ENCODE measurements around the gene TF. TPM values are rescaled to one million over a fixed set of nuclear protein-coding genes. Genes with fewer than 3 reads are reported as not detected.

Gene TF
- total RNA-seq, 1 donor from 2014 or later = 0.11 TPM

DNA sequence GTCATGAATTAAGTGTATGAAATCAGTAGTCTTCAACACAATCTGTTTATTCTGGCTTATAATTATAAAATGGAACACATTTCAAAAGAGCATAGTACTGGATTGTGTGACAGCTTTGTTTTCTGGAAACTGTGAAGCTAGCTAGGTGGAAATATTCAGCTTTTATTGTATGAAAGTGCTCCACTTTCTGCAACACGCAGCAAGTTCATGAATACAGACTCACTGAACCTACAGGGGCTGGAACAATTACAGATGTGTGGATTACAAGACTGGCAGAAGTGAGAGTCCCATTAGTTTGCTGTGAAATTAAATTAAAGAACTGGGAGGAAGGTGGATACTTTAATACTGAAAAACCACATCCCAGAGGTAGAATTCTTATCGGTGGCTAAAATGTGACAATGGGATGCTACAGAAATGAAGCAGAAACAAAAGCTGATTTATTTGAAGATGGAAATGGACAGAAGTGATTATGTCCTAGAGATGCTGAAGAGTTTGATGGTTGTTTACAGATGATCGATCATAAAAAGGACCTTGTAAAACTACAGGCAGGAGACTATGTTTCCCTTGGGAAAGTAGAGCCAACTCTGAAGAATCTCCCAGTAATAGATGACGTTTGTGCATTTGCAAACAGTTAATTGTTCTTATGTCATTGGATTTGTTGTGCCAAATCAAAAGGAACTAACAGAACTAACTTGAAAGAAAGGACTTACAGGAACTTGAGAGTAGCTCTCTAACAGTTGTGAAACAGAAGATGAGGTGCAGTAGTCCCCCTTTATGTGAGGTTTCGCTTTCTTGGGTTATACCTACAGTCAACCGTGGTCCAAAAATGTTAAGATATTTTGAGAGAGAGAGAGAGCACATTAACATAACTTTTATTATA is 15.7 kb downstream of the TF start:
- Mint-ChIP-seq H3K9me3 (no peaks in the 10 kb centered on the region), H3K36me3 (ENCODE audit: low read depth) (no peaks in the 10 kb centered on the region), H3K4me3 (ENCODE audit: low read depth) (no peak overlapping the region), H3K27ac (no peak overlapping the region), H3K4me1 (ENCODE audit: low read depth) (no peaks in the 10 kb centered on the region), H3K27me3 (ENCODE audit: low read depth) (peaks cover 6% of the 10 kb centered on the region)
- intact Hi-C loops (cut with micrococcal nuclease) = no loop called here
- no peak for DNase-seq (ENCODE audit: low spot score)

DNA sequence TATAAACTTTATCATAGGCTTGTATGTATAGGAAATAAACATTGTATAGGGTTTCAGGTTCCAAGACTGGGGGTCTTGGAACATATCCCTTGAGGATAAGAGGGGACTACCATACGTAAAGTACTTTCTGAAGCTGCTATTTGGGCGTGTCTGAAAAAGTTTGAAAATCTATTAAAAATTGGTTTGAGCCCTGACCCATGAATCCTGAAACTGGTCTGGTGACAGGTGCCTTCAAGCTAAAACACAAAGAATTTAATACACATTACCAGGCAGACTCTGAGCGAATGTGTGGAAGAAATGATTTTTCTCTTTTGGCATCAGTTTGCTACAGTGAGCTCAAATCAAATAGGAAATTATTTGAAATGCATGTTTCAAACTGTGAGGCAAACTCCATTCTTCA is 16.3 kb downstream of the TF start:
- Mint-ChIP-seq H3K4me1 (ENCODE audit: low read depth) (no peaks in the 10 kb centered on the region), H3K27ac (no peak overlapping the region), H3K36me3 (ENCODE audit: low read depth) (no peaks in the 10 kb centered on the region), H3K9me3 (no peaks in the 10 kb centered on the region), H3K4me3 (ENCODE audit: low read depth) (no peak overlapping the region), H3K27me3 (ENCODE audit: low read depth) (peaks cover 6% of the 10 kb centered on the region)
- DNase-seq (ENCODE audit: low spot score) = no peak
- intact Hi-C loops (cut with micrococcal nuclease) = no loop called here

DNA sequence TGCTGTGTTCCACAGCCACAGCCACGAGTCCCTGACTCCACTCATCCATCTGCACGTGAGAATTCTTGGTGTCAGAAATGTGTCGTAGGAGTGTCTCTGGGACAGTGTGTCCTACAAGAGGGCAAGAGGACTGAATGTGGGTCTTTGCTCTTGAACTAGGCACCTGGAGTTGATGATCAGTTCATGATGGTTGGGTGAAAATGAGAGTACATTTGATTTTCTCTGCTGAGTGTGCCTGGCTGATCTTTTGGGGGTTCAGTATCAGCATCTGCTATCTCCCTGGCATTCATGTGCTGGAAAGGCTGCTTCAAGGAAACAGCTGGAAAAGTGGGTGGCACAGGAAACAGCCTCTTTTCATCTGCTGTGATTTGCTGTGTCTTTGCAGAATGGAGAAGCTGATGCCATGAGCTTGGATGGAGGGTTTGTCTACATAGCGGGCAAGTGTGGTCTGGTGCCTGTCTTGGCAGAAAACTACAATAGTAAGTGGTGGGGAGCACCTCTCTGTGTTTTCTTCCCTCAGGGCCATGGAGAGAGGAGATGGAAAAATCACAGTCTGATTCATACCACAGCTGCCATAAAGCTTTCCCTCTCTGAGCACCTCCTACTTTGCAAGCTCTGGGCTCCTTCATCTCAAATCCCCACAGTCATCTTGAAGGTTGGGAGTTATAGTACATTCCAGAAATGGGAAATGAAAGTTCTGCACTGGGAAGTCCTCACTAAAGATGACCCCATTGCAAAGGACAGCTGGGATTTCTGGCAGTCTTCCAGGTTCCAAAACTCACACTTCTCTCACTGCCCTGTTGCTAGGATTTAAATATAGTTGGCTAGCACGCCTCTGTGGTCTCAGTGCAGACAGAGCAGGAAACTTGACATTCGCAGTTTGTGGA is 17.8 kb downstream of the TF start:
- Mint-ChIP-seq H3K27ac (no peak overlapping the region), H3K9me3 (no peaks in the 10 kb centered on the region), H3K4me3 (ENCODE audit: low read depth) (no peak overlapping the region), H3K27me3 (ENCODE audit: low read depth) (peaks cover 7% of the 10 kb centered on the region), H3K36me3 (ENCODE audit: low read depth) (no peaks in the 10 kb centered on the region), H3K4me1 (ENCODE audit: low read depth) (no peaks in the 10 kb centered on the region)
- intact Hi-C loops (cut with micrococcal nuclease) = no loop called here
- no peak for DNase-seq (ENCODE audit: low spot score)

DNA sequence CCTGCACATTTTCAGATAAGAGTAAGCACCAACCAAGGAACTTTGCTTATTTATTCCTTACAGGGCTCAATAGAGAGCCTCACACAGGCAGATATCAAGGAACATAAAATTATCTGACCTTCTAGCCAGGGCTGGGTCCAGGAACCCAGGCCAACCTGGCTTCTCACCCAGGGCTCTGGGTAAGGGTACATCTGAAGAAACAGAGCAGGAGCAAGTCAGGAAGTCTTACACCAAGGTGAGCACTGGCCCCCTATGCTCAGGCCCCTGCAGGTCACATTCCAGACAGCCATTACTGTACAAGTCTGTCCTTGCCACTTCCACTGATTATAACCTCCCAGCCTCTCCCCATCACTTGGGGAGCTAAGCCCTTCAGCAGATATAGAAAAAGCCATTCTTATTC is 19.1 kb downstream of the TF start:
- intact Hi-C loops (cut with micrococcal nuclease) = no loop called here
- H3K4me1 Mint-ChIP-seq (ENCODE audit: low read depth) = no peaks in the 10 kb centered on the region
- DNase-seq (ENCODE audit: low spot score) = no peak
- H3K9me3 Mint-ChIP-seq = no peaks in the 10 kb centered on the region
- H3K27ac Mint-ChIP-seq = no peak overlapping the region
- H3K27me3 Mint-ChIP-seq (ENCODE audit: low read depth) = peaks cover 7% of the 10 kb centered on the region
- no peaks in the 10 kb centered on the region for H3K36me3 Mint-ChIP-seq (ENCODE audit: low read depth)
- no peak overlapping the region for H3K4me3 Mint-ChIP-seq (ENCODE audit: low read depth)

DNA sequence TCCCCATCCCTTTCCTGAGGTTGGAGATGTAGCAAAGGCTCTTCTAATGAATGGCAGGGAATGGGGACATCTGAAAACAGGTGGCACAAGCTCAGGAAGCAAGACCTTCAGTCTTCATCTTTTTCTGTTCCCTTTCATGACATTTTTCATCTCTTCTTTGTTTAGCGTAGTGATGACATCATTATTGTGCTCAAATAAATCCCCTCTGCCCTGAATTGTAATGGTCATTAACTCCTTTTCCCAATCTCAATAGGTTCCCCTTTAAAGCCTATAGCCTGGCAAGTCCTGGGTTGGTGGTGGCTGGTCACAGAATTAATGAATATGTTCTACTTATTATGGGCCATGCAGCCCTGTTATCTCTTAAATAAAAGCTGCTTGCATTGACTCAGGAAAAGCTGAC is 21.4 kb downstream of the TF start:
- Mint-ChIP-seq H3K27me3 (ENCODE audit: low read depth) (peaks cover 7% of the 10 kb centered on the region), H3K27ac (no peak overlapping the region), H3K4me3 (ENCODE audit: low read depth) (no peak overlapping the region), H3K9me3 (no peaks in the 10 kb centered on the region), H3K4me1 (ENCODE audit: low read depth) (no peaks in the 10 kb centered on the region), H3K36me3 (ENCODE audit: low read depth) (no peaks in the 10 kb centered on the region)
- no peak for DNase-seq (ENCODE audit: low spot score)
- intact Hi-C loops (cut with micrococcal nuclease) = no loop called here

DNA sequence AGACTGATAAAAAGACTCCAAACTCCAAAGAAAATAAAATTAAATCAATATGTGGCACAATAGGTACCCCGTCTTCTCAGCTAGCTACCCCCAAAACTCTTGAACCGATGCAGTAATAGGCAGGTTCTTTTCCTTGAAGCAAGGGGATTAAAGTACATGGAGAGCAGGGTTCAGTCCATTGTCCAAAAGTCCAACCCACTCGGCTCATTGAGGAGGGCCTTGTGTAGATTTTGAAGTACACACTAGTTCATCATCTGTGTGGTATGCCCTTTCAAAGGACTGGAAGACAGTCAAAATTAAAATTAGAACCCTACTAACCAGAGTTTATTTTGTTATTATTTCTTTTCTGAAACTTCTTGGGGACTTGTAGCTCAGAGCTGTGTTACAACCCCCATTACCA is 23.3 kb downstream of the TF start:
- intact Hi-C loops (cut with micrococcal nuclease) = no loop called here
- no peak for DNase-seq (ENCODE audit: low spot score)
- Mint-ChIP-seq H3K4me1 (ENCODE audit: low read depth) (no peaks in the 10 kb centered on the region), H3K9me3 (no peaks in the 10 kb centered on the region), H3K4me3 (ENCODE audit: low read depth) (no peak overlapping the region), H3K27ac (no peak overlapping the region), H3K27me3 (ENCODE audit: low read depth) (peaks cover 4% of the 10 kb centered on the region), H3K36me3 (ENCODE audit: low read depth) (no peaks in the 10 kb centered on the region)

DNA sequence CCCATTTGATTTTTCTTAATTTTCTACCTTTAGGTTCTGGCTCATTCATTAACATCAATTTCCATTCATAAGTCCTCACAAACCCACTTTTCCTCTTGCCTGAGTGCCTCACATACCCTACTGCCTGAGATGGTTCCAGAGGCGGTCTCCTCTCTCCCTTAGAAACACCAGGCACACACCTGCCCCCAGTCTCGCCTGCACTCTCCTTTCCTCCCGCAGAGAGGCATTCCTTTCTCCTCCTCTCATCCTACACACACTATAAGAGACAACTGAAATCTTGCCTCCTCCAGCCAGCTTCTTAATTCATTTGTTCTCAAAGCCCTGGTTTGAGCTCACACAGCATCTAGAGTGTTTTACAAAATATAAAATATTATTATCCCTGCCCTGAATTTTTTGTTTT is 27.5 kb downstream of the TF start:
- H3K36me3 Mint-ChIP-seq (ENCODE audit: low read depth) = no peaks in the 10 kb centered on the region
- no peaks in the 10 kb centered on the region for H3K9me3 Mint-ChIP-seq
- peaks cover 1% of the 10 kb centered on the region for H3K27me3 Mint-ChIP-seq (ENCODE audit: low read depth)
- DNase-seq (ENCODE audit: low spot score) = no peak
- intact Hi-C loops (cut with micrococcal nuclease) = no loop called here
- no peak overlapping the region for H3K4me3 Mint-ChIP-seq (ENCODE audit: low read depth)
- no peak overlapping the region for H3K27ac Mint-ChIP-seq
- no peaks in the 10 kb centered on the region for H3K4me1 Mint-ChIP-seq (ENCODE audit: low read depth)

DNA sequence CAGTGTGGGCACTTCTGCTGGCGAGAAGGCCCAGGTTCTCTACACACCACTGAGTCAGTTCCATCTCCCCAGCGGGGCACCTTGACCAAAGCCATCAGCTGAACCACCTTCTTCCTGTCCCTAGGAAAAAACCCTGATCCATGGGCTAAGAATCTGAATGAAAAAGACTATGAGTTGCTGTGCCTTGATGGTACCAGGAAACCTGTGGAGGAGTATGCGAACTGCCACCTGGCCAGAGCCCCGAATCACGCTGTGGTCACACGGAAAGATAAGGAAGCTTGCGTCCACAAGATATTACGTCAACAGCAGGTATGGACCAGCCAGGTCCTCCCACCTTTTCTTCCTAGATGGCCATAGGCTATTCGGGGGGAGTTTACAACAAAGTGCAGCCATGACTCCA is 29.1 kb downstream of the TF start:
- H3K36me3 Mint-ChIP-seq (ENCODE audit: low read depth) = no peaks in the 10 kb centered on the region
- no peak overlapping the region for H3K27ac Mint-ChIP-seq
- DNase-seq (ENCODE audit: low spot score) = no peak
- peaks cover 1% of the 10 kb centered on the region for H3K27me3 Mint-ChIP-seq (ENCODE audit: low read depth)
- no peaks in the 10 kb centered on the region for H3K4me1 Mint-ChIP-seq (ENCODE audit: low read depth)
- no peak overlapping the region for H3K4me3 Mint-ChIP-seq (ENCODE audit: low read depth)
- intact Hi-C loops (cut with micrococcal nuclease) = no loop called here
- H3K9me3 Mint-ChIP-seq = no peaks in the 10 kb centered on the region

DNA sequence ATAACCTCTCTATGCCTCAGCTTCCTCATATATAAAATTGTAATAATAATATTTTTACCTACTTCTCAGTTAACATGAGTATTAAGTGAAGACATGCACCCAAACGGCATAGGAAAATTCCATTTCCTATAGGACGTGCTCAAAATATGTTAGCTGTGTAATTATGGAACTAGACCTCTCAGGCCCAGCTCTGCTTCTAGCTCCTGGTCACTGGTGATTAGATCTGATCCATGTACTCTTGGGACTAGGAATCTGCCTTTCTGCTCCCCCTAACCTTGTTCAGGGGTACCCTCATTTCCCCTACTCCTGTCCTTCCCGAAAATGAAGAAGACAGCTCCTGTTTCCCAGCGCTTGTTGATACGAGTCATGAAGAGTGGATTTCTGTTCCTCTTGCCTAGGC is 29.6 kb downstream of the TF start:
- peaks cover 1% of the 10 kb centered on the region for H3K27me3 Mint-ChIP-seq (ENCODE audit: low read depth)
- H3K27ac Mint-ChIP-seq = no peak overlapping the region
- H3K4me3 Mint-ChIP-seq (ENCODE audit: low read depth) = no peak overlapping the region
- no peaks in the 10 kb centered on the region for H3K4me1 Mint-ChIP-seq (ENCODE audit: low read depth)
- H3K9me3 Mint-ChIP-seq = no peaks in the 10 kb centered on the region
- no peak for DNase-seq (ENCODE audit: low spot score)
- intact Hi-C loops (cut with micrococcal nuclease) = no loop called here
- H3K36me3 Mint-ChIP-seq (ENCODE audit: low read depth) = no peaks in the 10 kb centered on the region

DNA sequence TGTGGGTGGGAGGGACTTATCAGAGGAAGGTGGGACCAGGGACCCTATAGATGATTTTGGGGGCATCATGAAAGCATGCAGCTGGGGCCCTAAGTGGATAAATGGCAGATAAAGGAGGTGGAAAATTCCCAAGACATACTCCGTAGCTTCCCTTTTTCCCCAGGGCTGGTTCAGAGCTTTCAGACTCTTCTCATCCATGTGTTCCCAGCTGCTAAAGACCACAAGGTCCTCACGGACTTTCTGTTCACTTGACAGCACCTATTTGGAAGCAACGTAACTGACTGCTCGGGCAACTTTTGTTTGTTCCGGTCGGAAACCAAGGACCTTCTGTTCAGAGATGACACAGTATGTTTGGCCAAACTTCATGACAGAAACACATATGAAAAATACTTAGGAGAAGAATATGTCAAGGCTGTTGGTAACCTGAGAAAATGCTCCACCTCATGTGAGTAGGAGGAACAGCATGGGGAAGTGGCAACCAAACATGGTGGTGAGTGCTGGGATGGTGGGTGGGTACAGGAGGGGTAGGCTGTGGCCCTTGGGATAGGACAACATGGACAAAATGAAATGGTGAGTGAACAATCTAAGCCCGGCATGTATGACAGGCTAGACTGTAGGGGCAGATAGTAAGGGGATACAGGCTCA is 30.7 kb downstream of the TF start:
- Mint-ChIP-seq H3K36me3 (ENCODE audit: low read depth) (no peaks in the 10 kb centered on the region), H3K4me1 (ENCODE audit: low read depth) (no peaks in the 10 kb centered on the region), H3K27me3 (ENCODE audit: low read depth) (peaks cover 7% of the 10 kb centered on the region), H3K4me3 (ENCODE audit: low read depth) (no peak overlapping the region), H3K27ac (no peak overlapping the region), H3K9me3 (no peaks in the 10 kb centered on the region)
- DNase-seq (ENCODE audit: low spot score) = no peak
- intact Hi-C loops (cut with micrococcal nuclease) = no loop called here

DNA sequence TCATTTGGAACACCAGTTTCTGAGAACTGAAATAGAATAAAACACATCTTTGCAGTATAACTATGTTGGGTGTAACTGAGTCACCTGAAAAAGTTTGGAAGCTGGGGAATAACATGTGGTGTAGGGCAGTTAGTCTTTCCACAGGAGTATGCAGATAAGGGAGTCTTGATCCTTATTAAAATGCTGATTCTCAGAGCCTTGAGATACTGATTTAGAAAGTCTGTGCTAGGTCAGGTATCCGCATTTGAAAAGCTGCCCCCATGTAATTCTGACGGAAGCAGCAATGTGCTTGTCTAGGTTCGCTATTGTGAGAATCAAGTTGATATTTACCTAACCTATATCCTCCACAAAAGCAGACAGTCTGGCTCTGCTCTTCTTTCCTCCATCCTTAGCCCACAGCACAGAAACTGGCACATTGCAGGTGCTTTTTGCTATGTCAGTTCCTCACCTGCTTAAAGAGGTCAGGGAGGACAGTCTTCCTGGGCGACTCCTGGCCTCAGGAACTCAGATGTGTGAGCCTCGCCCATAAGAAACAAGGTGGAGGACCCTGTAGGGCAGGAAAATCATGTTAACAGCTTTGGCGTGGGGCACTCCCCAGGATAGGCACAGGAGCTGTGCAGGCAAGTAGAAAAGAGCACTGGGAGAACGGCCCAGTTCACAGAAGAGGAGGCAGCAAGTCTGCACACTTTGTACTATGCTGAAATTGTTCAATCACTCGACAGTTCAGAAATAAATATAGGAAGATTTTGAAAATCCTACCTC is 31.8 kb downstream of the TF start:
- no peaks in the 10 kb centered on the region for H3K9me3 Mint-ChIP-seq
- H3K4me1 Mint-ChIP-seq (ENCODE audit: low read depth) = no peaks in the 10 kb centered on the region
- no peak for DNase-seq (ENCODE audit: low spot score)
- intact Hi-C loops (cut with micrococcal nuclease) = no loop called here
- H3K36me3 Mint-ChIP-seq (ENCODE audit: low read depth) = no peaks in the 10 kb centered on the region
- H3K27ac Mint-ChIP-seq = no peak overlapping the region
- no peak overlapping the region for H3K4me3 Mint-ChIP-seq (ENCODE audit: low read depth)
- H3K27me3 Mint-ChIP-seq (ENCODE audit: low read depth) = peaks cover 16% of the 10 kb centered on the region

DNA sequence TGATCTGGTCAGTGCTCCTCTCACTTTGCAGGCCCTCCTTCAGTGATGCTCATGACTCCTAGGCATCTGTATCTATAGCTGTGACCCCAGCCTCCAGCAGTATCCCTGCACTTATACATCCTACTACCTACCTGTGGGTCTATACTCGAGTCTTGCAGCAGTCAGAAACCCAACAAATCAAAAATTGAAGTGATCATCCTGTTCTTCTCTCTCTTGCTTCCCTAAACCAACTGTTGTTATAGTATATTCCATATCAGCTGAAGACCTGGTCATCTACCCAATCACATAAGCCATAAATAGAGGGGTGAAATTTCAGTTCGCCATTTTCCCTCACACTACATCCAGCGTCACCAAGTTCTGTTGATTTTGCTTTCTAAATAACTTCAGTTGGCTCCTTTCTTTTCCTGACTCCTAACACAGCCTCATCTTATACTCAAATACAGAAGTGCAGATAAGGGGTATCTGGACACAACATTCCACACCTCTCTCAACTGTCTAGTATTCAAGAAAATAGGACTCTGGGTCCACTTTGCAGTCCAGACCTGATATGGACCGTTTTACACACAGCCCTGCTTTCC is 33.5 kb downstream of the TF start:
- Mint-ChIP-seq H3K27me3 (ENCODE audit: low read depth) (peaks cover 20% of the 10 kb centered on the region), H3K9me3 (no peaks in the 10 kb centered on the region)

More for the DNA sequence above, 33.5 kb downstream of the TF start:
- Mint-ChIP-seq H3K4me1 (ENCODE audit: low read depth) (no peaks in the 10 kb centered on the region), H3K27ac (no peak overlapping the region), H3K4me3 (ENCODE audit: low read depth) (no peak overlapping the region), H3K36me3 (ENCODE audit: low read depth) (no peaks in the 10 kb centered on the region)
- intact Hi-C loops (cut with micrococcal nuclease) = no loop called here
- DNase-seq (ENCODE audit: low spot score) = no peak
